ENCODE results near the gene PTRH1. TPM values are rescaled to one million over a fixed set of nuclear protein-coding genes. Genes with fewer than 3 reads are reported as not detected.

The PTRH1 gene, protein sequence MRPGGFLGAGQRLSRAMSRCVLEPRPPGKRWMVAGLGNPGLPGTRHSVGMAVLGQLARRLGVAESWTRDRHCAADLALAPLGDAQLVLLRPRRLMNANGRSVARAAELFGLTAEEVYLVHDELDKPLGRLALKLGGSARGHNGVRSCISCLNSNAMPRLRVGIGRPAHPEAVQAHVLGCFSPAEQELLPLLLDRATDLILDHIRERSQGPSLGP
- 10 to 100 TPM in 3 of 4 donors, 1 to 10 TPM in 1; 7.4 to 58.4 (median 41.6) TPM for total RNA-seq

DNA sequence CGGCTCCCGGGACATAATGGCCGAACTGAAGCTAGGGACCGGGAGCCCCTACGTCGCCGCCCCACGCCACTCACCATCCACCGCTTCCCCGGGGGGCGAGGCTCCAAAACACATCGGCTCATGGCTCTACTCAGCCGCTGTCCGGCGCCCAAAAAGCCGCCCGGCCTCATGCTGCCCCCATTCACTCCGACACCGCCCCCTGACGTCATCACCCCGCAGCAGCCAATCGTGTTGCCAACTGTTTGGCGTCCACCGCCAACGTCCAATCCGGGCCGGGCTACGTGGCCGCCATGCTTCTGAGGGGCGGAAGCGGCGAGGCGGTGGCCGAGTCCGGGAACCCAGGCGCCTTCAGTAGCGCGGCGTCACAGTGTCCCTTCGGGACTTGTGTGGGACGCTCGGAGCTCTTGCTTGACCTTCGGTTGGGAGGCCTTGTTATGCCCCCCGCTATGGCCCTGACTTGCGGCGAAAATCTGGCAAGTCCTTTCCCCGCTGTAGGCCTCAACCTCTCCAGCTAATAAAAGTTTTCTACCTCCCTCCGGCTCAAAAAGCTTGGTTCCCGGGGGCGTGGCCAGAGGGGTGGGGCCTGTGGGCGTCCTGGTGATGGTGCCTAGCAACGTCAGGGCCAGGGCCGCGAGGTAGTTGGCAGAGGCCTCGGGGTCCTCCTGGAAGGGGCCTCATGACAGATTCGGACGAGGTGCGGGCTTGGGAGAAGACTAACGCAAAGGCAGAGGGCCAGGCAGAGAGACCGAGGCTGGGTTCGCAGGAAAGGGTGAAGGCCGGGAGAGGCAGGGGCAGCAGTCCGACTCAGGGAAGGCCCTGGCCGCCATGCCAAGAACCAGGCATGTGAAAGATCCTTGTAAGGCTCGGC, at the start of gene PTRH1, which contains the start of gene TTC16:
Gene PTRH1, minus strand, starts transcription at position 194 of the 868 bp plus-strand sequence. Its CDS starts 24 bp downstream, at position 170.
Gene TTC16, plus strand, starts transcription at position 610 of the 868 bp plus-strand sequence. Its CDS starts 67 bp downstream, at position 677.
- Histone ChIP-seq H3K36me3 (no peaks in the 10 kb centered on the region), H3K4me3 (peak within 1 kb of the TSS; percentile 70), H3K4me1 (peaks cover 20% of the 10 kb centered on the region), H3K9me3 (no peaks in the 10 kb centered on the region), H3K27me3 (no peaks in the 10 kb centered on the region), H3K27ac (peak within 1 kb of the TSS; percentile 79)
- WGBS = 5% methylated on average over 43 of the region's 65 CpGs
- peak; percentile 99 for DNase-seq (ENCODE audit: low spot score in 2 of 2)
- no peak for TF ChIP-seq EP300 (IDR thresholded peaks at IDR 0.05)
- peak in 2 of 3 donors; percentile 66 to 73 for TF ChIP-seq POLR2AphosphoS5 (IDR thresholded peaks at IDR 0.05)
- peak in 1 of 2 donors; percentile 52 for TF ChIP-seq POLR2A (IDR thresholded peaks at IDR 0.05)
- TF ChIP-seq, protein P1, sequence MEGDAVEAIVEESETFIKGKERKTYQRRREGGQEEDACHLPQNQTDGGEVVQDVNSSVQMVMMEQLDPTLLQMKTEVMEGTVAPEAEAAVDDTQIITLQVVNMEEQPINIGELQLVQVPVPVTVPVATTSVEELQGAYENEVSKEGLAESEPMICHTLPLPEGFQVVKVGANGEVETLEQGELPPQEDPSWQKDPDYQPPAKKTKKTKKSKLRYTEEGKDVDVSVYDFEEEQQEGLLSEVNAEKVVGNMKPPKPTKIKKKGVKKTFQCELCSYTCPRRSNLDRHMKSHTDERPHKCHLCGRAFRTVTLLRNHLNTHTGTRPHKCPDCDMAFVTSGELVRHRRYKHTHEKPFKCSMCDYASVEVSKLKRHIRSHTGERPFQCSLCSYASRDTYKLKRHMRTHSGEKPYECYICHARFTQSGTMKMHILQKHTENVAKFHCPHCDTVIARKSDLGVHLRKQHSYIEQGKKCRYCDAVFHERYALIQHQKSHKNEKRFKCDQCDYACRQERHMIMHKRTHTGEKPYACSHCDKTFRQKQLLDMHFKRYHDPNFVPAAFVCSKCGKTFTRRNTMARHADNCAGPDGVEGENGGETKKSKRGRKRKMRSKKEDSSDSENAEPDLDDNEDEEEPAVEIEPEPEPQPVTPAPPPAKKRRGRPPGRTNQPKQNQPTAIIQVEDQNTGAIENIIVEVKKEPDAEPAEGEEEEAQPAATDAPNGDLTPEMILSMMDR (IDR thresholded peaks at IDR 0.05) = no peak

DNA sequence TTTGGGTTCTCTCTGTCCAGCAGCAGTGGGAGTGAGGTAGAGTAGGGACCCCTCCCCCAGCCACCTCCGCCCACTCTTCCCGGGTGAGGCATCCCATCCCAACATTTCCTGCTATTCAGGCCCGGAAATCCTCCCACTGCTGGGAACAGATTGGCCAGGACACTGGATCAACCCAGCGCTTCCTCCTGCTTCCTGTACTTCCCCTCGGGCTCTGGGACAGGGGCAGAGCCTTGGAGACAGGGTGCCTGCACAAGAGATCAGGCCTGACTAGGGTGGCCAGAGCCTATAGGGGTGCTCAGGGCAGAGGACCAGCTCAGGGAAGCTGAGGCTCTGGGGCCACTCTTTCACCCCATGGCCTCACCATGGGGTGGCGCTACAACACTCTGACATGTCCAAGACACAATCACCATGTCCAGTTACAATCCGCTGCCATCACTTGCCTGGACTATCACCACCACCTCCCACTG, 48.5 kb upstream of the PTRH1 start:
- 54% methylated on average over 7 of the region's 7 CpGs for WGBS
- Histone ChIP-seq H3K27ac (peak overlapping the region; percentile 66), H3K27me3 (no peaks in the 10 kb centered on the region), H3K4me3 (no peak overlapping the region), H3K9me3 (no peaks in the 10 kb centered on the region), H3K36me3 (no peaks in the 10 kb centered on the region), H3K4me1 (peaks cover 37% of the 10 kb centered on the region)
- no peak for DNase-seq (ENCODE audit: low spot score in 2 of 2)
- TF ChIP-seq, protein P1 (IDR thresholded peaks at IDR 0.05) = peak in 1 of 2 donors; percentile 22
- no peak for TF ChIP-seq POLR2A (IDR thresholded peaks at IDR 0.05)
- peak in 2 of 3 donors; percentile 34 to 64 for TF ChIP-seq POLR2AphosphoS5 (IDR thresholded peaks at IDR 0.05)

DNA sequence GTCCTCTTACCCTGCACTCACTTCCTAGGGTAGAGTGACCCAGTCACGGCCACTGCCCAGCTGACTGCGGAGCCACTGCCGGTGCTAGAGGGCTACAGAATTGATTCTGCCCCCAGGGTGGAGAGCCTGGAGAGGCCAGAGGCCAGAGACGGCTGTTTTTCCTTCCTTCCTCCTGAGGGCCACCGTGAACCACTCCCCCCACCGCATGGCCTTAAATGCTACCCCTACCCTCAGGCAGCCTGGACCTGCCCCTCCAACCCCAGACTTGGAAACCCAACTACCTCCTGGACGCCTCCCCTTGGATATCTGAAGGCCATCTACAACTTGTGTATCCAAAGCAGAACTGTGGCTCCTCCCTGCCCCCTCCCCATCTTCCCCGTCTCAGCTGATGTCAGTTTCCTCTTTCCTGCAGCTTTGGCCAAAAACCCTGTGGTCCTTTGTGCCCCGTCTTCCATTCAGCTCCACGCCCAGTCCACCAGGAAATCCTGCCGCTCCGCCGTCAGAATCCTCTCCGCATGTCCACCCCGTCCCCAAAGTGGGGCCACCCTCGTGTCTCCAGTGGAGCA, 46.7 kb upstream of the PTRH1 start:
- no peak for DNase-seq (ENCODE audit: low spot score in 2 of 2)
- Histone ChIP-seq H3K27me3 (no peaks in the 10 kb centered on the region), H3K4me1 (peaks cover 21% of the 10 kb centered on the region), H3K36me3 (no peaks in the 10 kb centered on the region), H3K27ac (peak overlapping the region; percentile 66), H3K9me3 (no peaks in the 10 kb centered on the region), H3K4me3 (no peak overlapping the region)
- WGBS = 53% methylated on average over 16 of the region's 16 CpGs
- TF ChIP-seq, protein P1 (IDR thresholded peaks at IDR 0.05) = no peak
- TF ChIP-seq EP300 (IDR thresholded peaks at IDR 0.05) = no peak
- no peak for TF ChIP-seq POLR2AphosphoS5 (IDR thresholded peaks at IDR 0.05)
- TF ChIP-seq POLR2A (IDR thresholded peaks at IDR 0.05) = no peak

DNA sequence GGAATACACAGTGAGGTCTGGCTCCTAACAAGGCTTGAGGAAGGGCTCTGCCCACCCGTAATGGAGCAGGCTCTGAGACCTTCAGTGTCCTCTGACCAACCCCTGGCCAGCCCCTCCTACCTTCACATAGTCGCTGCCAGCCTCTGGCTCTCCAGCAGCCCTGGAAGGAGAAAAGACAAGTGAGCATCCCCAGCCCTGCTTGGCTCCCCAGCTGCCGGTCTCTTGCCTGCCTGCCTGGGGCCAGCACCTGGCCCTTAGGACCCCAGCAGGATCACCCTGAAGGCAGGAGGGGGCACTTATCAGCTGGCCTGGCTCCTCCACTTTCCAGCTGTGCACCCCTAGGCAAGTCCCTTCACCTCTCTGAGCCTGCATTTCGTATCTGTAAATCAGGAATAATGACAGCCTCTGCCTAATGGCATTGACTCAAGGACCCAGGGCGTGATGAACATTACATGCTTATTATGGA, 46.1 kb upstream of the PTRH1 start:
- peaks cover 20% of the 10 kb centered on the region for H3K4me1 ChIP-seq
- H3K36me3 ChIP-seq = no peaks in the 10 kb centered on the region
- peak overlapping the region; percentile 66 for H3K27ac ChIP-seq
- H3K27me3 ChIP-seq = no peaks in the 10 kb centered on the region
- no peaks in the 10 kb centered on the region for H3K9me3 ChIP-seq
- 53% methylated on average over 4 of the region's 5 CpGs for WGBS
- H3K4me3 ChIP-seq = no peak overlapping the region
- no peak for TF ChIP-seq POLR2A (IDR thresholded peaks at IDR 0.05)
- no peak for TF ChIP-seq EP300 (IDR thresholded peaks at IDR 0.05)
- TF ChIP-seq, protein P1 (IDR thresholded peaks at IDR 0.05) = no peak
- no peak for TF ChIP-seq POLR2AphosphoS5 (IDR thresholded peaks at IDR 0.05)
- no peak for DNase-seq (ENCODE audit: low spot score in 2 of 2)

Data from suprapubic skin (tissue), 4 donors.